ENCODE results near the gene LSP1.

DNA sequence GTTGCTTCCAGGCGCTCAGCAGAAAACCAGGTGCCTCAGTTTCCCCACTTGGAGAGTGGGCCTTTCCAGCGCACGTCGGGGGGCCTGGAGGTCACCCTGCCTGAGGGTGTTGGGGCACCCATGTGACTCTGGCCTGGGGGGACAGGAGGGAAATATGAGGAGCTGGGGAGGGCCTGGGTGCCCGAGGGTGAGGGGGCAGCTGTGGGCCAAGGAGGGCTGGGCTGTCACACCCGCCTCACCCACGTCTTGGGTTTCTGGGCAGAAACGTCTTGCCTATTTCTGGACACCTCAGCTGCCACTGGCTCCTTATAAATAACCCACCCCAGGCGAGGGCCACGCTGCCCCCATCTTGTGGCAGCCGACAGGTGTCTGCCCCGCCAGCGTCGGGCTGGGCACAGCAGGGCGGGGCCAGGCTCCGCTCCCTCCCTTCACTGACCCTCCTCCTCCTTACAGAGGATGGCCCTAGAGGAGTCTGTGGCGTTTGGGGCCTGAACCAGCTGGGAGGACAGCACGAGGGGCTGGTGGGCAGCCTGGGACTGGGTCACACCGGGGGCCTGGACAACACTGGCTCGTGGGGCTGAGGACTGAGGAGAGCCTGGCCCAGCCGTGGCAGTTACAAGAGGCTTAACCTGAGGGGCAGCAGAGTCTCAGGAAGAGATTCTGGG is 68.2 kb downstream of the LSP1 start:
- no peak for TF ChIP-seq CSRNP3 (CRISPR knock-in tag; IDR thresholded peaks at IDR 0.05)
- TF ChIP-seq ESRRG (CRISPR knock-in tag; IDR thresholded peaks at IDR 0.05), result no peak
- TF ChIP-seq ZNF70 (CRISPR knock-in tag; IDR thresholded peaks at IDR 0.05), result no peak
- TF ChIP-seq, protein P1, sequence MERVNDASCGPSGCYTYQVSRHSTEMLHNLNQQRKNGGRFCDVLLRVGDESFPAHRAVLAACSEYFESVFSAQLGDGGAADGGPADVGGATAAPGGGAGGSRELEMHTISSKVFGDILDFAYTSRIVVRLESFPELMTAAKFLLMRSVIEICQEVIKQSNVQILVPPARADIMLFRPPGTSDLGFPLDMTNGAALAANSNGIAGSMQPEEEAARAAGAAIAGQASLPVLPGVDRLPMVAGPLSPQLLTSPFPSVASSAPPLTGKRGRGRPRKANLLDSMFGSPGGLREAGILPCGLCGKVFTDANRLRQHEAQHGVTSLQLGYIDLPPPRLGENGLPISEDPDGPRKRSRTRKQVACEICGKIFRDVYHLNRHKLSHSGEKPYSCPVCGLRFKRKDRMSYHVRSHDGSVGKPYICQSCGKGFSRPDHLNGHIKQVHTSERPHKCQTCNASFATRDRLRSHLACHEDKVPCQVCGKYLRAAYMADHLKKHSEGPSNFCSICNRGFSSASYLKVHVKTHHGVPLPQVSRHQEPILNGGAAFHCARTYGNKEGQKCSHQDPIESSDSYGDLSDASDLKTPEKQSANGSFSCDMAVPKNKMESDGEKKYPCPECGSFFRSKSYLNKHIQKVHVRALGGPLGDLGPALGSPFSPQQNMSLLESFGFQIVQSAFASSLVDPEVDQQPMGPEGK (CRISPR knock-in tag; IDR thresholded peaks at IDR 0.05; ENCODE audit: borderline replicate concordance), result no peak
- no peak for TF ChIP-seq RARB (CRISPR knock-in tag; IDR thresholded peaks at IDR 0.05)
- TF ChIP-seq, protein P2, sequence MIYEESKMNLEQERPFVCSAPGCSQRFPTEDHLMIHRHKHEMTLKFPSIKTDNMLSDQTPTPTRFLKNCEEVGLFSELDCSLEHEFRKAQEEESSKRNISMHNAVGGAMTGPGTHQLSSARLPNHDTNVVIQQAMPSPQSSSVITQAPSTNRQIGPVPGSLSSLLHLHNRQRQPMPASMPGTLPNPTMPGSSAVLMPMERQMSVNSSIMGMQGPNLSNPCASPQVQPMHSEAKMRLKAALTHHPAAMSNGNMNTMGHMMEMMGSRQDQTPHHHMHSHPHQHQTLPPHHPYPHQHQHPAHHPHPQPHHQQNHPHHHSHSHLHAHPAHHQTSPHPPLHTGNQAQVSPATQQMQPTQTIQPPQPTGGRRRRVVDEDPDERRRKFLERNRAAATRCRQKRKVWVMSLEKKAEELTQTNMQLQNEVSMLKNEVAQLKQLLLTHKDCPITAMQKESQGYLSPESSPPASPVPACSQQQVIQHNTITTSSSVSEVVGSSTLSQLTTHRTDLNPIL (CRISPR knock-in tag; IDR thresholded peaks at IDR 0.05; ENCODE audit: low read depth), result no peak
- TF ChIP-seq POU6F1 (CRISPR knock-in tag; IDR thresholded peaks at IDR 0.05; ENCODE audit: borderline replicate concordance, low read depth), result no peak
- TF ChIP-seq ZFP30 (CRISPR knock-in tag; IDR thresholded peaks at IDR 0.05), result no peak
- no peak for TF ChIP-seq CSDC2 (CRISPR knock-in tag; IDR thresholded peaks at IDR 0.05)
- no peak for TF ChIP-seq ZFP3 (CRISPR knock-in tag; IDR thresholded peaks at IDR 0.05)
- no peak for TF ChIP-seq TOX (CRISPR knock-in tag; IDR thresholded peaks at IDR 0.05; ENCODE audit: borderline replicate concordance)
- TF ChIP-seq GLIS3 (CRISPR knock-in tag; IDR thresholded peaks at IDR 0.05), result no peak

Measured in SK-N-SH treated with all-trans-retinoic acid at 6 μM for 48 hours (cell line).